ENCODE results near the gene PRRT2. TPM values are rescaled to one million over a fixed set of nuclear protein-coding genes. Genes with fewer than 3 reads are reported as not detected.
A peak's percentile ranks its signal among the peaks of the same experiment; 100 is the strongest.
"Not testable (repeated sequence)": the region's sequence is repeated elsewhere in the genome, so short reads cannot be mapped to it uniquely, and the experiment has no call there.

The PRRT2 gene
- total RNA-seq, 4 donors from 2014 or later: 20.2 to 54.5 (median 28.0) TPM

- H3K36me3 ChIP-seq: no peaks in the 10 kb centered on the region
- H3K4me3 ChIP-seq: peak overlapping the region; percentile 46 to 59
- intact Hi-C loops (cut with DNase I; ENCODE audit: low total_unique reads): no loop called here
- H3K4me1 ChIP-seq: peaks cover 0 to 11% of the 10 kb centered on the region in 2 donors
- peak overlapping the region; percentile 81 to 86 for H3K27ac ChIP-seq
- DNase-seq: peak in 1 of 2 donors; percentile 22
- no peaks in the 10 kb centered on the region for H3K9me3 ChIP-seq
- H3K27me3 ChIP-seq: no peaks in the 10 kb centered on the region
- TF ChIP-seq CTCF (IDR thresholded peaks at IDR 0.05): no peak
- TF ChIP-seq POLR2A (IDR thresholded peaks at IDR 0.05): no peak
Observed at GRCh38 chr16:29789775-29790182, 22.2 kb upstream of the PRRT2 start.

- peak within 1 kb of the TSS; percentile 59 to 61 for H3K4me3 ChIP-seq
- peaks cover 0 to 8% of the 10 kb centered on the region in 2 donors for H3K4me1 ChIP-seq
- peak; percentile 99 for DNase-seq
- no peaks in the 10 kb centered on the region for H3K9me3 ChIP-seq
- no peaks in the 10 kb centered on the region for H3K27me3 ChIP-seq
- TF ChIP-seq POLR2A (IDR thresholded peaks at IDR 0.05): peak; percentile 69 to 88
- TF ChIP-seq CTCF (IDR thresholded peaks at IDR 0.05): peak; percentile 73 to 92 (median 88)
- H3K36me3 ChIP-seq: no peaks in the 10 kb centered on the region
- intact Hi-C loops (cut with DNase I; ENCODE audit: low total_unique reads): no loop called here
- peak within 1 kb of the TSS; percentile 81 to 86 for H3K27ac ChIP-seq
Observed at GRCh38 chr16:29790183-29790948, 21.6 kb upstream of the PRRT2 start, which contains the start of gene KIF22. KIF22 (plus strand) TSS chr16:29790751; CDS start chr16:29790760, 9 bp downstream.

GRCh38 chr16:29790949-29791844, 20.8 kb upstream of the PRRT2 start:
- Histone ChIP-seq H3K36me3 (no peaks in the 10 kb centered on the region), H3K4me3 (peak overlapping the region; percentile 59 to 61), H3K4me1 (peaks cover 0 to 8% of the 10 kb centered on the region in 2 donors), H3K27ac (peak overlapping the region in 1 of 2 donors; percentile 45), H3K9me3 (no peaks in the 10 kb centered on the region), H3K27me3 (no peaks in the 10 kb centered on the region)
- TF ChIP-seq POLR2A (IDR thresholded peaks at IDR 0.05) (no peak), CTCF (IDR thresholded peaks at IDR 0.05) (no peak)
- no peak for DNase-seq
- intact Hi-C loops (cut with DNase I; ENCODE audit: low total_unique reads): no loop called here

- TF ChIP-seq CTCF (IDR thresholded peaks at IDR 0.05) (no peak), POLR2A (IDR thresholded peaks at IDR 0.05) (no peak)
- Histone ChIP-seq H3K36me3 (no peaks in the 10 kb centered on the region), H3K4me3 (no peak overlapping the region), H3K27ac (no peak overlapping the region), H3K9me3 (no peaks in the 10 kb centered on the region), H3K4me1 (peaks cover 0 to 8% of the 10 kb centered on the region in 2 donors), H3K27me3 (no peaks in the 10 kb centered on the region)
- no peak for DNase-seq
- intact Hi-C loops (cut with DNase I; ENCODE audit: low total_unique reads): no loop called here
Observed at GRCh38 chr16:29791845-29792807, 19.9 kb upstream of the PRRT2 start.

- H3K27ac ChIP-seq; H3K27me3 ChIP-seq; intact Hi-C loops (cut with DNase I; ENCODE audit: low total_unique reads); H3K4me1 ChIP-seq; H3K4me3 ChIP-seq; H3K9me3 ChIP-seq; H3K36me3 ChIP-seq; DNase-seq: not testable (repeated sequence)
Observed at GRCh38 chr16:29793153-29793552, 18.8 kb upstream of the PRRT2 start.
